Measurements from ENCODE around the gene SAT1.
"Not testable (repeated sequence)": the region's sequence is repeated elsewhere in the genome, so short reads cannot be mapped to it uniquely, and the experiment has no call there.

SAT1 gene

DNA sequence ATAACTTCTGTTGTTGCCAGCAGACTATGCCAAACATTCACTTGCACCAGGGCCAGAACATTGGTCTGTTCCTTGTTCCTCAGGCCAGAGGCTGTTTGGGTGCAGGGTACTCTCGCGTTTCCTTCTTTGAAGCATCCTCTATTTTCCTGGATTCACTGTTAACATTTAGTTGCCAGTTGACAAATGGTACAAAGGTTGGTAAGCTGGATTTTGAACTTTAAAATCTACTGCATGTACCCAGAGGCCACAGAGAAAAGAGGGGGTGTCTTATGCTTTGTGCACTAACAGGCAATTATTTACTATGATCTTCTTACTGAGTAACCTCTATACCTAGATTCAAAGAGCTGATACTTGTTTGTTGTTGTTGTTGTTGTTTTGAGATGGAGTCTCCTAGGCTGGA is 12.8 kb upstream of the SAT1 start:
- no peak for DNase-seq (ENCODE audit: extremely low read depth, insufficient read length)

DNA sequence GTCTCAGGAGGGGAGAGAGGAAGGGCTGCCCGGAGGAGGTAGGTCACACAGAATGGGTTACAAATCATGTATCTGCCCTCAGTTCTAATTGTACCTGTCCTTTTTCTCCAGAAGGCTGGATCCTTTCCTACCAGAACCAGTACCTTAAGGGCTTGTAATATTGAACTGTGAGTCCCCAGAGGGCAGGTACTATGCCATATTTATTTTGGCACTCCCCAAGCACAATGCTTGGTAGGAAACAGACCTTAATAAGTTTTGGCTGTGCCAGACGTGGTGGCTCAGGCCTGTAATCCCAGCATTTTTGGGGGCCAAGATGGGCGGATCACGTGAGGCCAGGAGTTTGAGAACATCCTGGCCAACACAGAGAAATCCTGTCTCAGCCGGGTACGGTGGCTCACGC is 11.9 kb upstream of the SAT1 start:
- not testable (repeated sequence) for H3K36me3 ChIP-seq (ENCODE audit: control insufficient read depth, insufficient read depth, low read length); H3K27me3 ChIP-seq (replicated peaks; ENCODE audit: control insufficient read depth, insufficient read depth, low read length); DNase-seq (ENCODE audit: extremely low read depth, insufficient read length); H3K4me3 ChIP-seq (replicated peaks; ENCODE audit: low read depth, low read length)

More for the DNA sequence above, 12.8 kb upstream of the SAT1 start:
- Histone ChIP-seq H3K36me3 (ENCODE audit: control insufficient read depth, insufficient read depth, low read length) (no peaks in the 10 kb centered on the region), H3K27me3 (replicated peaks; ENCODE audit: control insufficient read depth, insufficient read depth, low read length) (no peaks in the 10 kb centered on the region), H3K4me3 (replicated peaks; ENCODE audit: low read depth, low read length) (no peak overlapping the region)
- TF ChIP-seq, protein P1, sequence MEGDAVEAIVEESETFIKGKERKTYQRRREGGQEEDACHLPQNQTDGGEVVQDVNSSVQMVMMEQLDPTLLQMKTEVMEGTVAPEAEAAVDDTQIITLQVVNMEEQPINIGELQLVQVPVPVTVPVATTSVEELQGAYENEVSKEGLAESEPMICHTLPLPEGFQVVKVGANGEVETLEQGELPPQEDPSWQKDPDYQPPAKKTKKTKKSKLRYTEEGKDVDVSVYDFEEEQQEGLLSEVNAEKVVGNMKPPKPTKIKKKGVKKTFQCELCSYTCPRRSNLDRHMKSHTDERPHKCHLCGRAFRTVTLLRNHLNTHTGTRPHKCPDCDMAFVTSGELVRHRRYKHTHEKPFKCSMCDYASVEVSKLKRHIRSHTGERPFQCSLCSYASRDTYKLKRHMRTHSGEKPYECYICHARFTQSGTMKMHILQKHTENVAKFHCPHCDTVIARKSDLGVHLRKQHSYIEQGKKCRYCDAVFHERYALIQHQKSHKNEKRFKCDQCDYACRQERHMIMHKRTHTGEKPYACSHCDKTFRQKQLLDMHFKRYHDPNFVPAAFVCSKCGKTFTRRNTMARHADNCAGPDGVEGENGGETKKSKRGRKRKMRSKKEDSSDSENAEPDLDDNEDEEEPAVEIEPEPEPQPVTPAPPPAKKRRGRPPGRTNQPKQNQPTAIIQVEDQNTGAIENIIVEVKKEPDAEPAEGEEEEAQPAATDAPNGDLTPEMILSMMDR (IDR thresholded peaks at IDR 0.05; ENCODE audit: insufficient read depth, low read length, poor library complexity, severe bottlenecking): no peak

DNA sequence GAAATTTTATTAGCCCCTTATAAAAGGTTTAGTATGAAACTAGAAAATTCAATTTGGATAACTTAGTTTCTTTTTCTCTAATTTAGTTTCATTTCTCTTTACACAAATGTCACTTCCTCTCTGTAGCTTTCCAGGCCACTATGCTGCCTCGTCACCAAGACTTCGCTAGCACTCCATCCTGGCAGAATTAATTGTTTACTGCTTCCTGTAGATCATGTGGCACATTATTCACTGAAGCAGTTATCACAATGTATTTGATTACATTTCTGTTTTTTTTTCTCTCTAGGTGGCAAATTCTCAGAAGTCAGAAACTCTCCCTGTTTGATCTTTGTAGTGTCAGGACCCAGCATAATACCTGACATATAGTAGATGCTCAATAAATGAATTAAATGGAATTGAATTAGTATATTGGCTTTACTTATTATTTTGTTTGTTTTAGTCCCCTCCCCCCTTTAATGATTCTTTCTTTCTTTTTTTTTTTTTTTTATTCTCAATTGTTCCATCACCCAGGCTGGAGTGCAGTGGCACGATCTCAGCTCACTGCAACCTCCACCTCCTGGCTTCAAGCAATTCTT is 9.3 kb upstream of the SAT1 start:
- TF ChIP-seq, protein P1 (IDR thresholded peaks at IDR 0.05; ENCODE audit: insufficient read depth, low read length, poor library complexity, severe bottlenecking): no peak
- DNase-seq (ENCODE audit: extremely low read depth, insufficient read length): no peak
- Histone ChIP-seq H3K4me3 (replicated peaks; ENCODE audit: low read depth, low read length) (no peak overlapping the region), H3K36me3 (ENCODE audit: control insufficient read depth, insufficient read depth, low read length) (no peaks in the 10 kb centered on the region), H3K27me3 (replicated peaks; ENCODE audit: control insufficient read depth, insufficient read depth, low read length) (no peaks in the 10 kb centered on the region)

DNA sequence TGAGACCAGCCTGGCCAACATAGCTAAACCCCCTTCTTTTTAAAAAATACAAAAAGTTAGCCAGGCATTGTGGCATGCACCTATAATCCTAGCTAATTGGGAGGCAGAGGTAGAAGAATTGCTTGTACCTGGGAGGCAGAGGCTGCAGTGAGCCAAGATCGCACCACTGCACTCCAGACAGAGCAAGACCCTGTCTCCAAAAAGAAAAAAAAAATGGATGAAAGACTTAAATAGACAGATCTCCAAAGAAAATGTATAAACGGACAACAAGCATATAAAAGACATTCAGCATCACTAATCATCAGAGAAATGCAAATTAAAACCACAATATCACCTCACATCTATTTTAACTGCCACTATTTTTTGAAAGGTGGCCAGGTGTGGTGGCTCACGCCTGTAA is 6.6 kb upstream of the SAT1 start:
- Histone ChIP-seq H3K27me3 (replicated peaks; ENCODE audit: control insufficient read depth, insufficient read depth, low read length) (no peaks in the 10 kb centered on the region), H3K36me3 (ENCODE audit: control insufficient read depth, insufficient read depth, low read length) (no peaks in the 10 kb centered on the region), H3K4me3 (replicated peaks; ENCODE audit: low read depth, low read length) (no peak overlapping the region)
- no peak for DNase-seq (ENCODE audit: extremely low read depth, insufficient read length)
- TF ChIP-seq, protein P1 (IDR thresholded peaks at IDR 0.05; ENCODE audit: insufficient read depth, low read length, poor library complexity, severe bottlenecking): no peak

DNA sequence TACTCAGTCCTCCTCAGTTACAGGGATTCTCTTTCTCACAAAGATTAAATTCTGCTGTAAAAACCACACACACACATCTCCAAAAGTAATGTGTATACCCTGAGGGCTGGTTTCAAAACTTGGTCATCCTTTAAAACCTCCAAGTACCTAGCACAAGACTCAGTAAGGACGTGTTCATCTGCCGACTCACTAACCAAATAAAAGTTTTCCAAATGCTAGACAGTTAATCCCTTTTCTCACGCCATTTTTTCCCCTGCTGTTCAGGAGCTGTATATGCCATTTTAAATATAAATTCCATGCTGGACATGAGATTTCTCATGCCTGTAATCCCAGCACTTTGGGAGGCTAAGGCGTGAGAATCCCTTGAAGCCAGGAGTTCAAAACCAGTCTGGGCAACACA is 3.9 kb upstream of the SAT1 start:
- no peak for DNase-seq (ENCODE audit: extremely low read depth, insufficient read length)
- Histone ChIP-seq H3K4me3 (replicated peaks; ENCODE audit: low read depth, low read length) (no peak overlapping the region), H3K27me3 (replicated peaks; ENCODE audit: control insufficient read depth, insufficient read depth, low read length) (no peaks in the 10 kb centered on the region), H3K36me3 (ENCODE audit: control insufficient read depth, insufficient read depth, low read length) (no peaks in the 10 kb centered on the region)
- TF ChIP-seq, protein P1 (IDR thresholded peaks at IDR 0.05; ENCODE audit: insufficient read depth, low read length, poor library complexity, severe bottlenecking): no peak

DNA sequence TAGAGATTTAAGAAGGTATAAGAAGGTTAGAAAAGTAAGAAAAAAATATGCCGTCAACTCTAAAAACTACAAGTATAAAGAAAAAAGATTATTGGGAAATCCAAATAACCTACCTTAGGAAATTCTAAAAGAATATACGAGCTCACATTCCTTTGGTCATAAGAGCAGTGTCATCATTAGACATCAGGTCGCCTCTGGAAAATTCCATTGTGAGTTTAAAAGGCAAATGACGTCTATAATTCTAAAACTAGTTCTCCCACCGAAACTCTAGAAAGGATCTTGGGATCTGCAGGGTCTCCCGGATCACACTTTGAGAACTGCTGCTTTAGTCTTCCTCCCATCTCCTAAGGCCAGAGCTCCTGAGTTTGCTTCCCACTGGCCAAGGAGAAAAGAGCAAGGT is 518 bp upstream of the SAT1 start:
- DNase-seq (ENCODE audit: extremely low read depth, insufficient read length): no peak
- no peaks in the 10 kb centered on the region for H3K27me3 ChIP-seq (replicated peaks; ENCODE audit: control insufficient read depth, insufficient read depth, low read length)
- H3K36me3 ChIP-seq (ENCODE audit: control insufficient read depth, insufficient read depth, low read length): no peaks in the 10 kb centered on the region
- H3K4me3 ChIP-seq (replicated peaks; ENCODE audit: low read depth, low read length): peak overlapping the region; percentile 39
- TF ChIP-seq, protein P1 (IDR thresholded peaks at IDR 0.05; ENCODE audit: insufficient read depth, low read length, poor library complexity, severe bottlenecking): no peak

All from GM06990 (cell line).